22Rv1 (cell line): ENCODE measurements around the gene ZNF831.

Source experiments
- H3K27ac ChIP-seq: fragments of 450-650 bp; 2 replicates; pipeline ENCODE4 v1.5.1; 2017
- CTCF ChIP-seq: fragments of 450-650 bp; IDR thresholded peaks from 2 replicates; pipeline ENCODE4 v1.5.1; 2017; ENCODE audit warnings: mild to moderate bottlenecking
- ZFX ChIP-seq: fragments of 450-650 bp; IDR thresholded peaks from 2 replicates; pipeline ENCODE4 v1.6.1; 2017; ENCODE audit warnings: antibody characterized with exemption, borderline replicate concordance

The ZNF831 gene

DNA sequence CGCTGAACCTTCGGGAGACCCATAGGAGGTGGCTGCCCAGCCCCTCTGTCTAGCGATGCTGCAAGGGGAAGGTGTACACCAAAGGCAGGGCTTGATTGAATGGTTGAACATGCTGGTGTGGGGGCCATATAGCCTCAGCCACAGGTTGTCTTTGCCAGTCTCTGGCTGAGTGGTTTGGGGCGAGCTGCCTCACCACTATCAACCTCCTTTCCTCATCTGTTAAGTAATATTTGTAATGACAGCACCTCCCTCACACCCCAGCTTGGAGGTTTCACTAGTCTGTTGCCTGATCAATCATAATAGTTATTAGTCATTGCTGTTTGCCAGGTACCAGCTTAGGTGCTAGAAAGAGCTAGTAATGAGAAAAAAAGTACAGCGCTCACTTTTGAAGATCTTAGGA, 11.8 kb upstream of the ZNF831 start:
- TF ChIP-seq CTCF (no peak), ZFX (no peak)

DNA sequence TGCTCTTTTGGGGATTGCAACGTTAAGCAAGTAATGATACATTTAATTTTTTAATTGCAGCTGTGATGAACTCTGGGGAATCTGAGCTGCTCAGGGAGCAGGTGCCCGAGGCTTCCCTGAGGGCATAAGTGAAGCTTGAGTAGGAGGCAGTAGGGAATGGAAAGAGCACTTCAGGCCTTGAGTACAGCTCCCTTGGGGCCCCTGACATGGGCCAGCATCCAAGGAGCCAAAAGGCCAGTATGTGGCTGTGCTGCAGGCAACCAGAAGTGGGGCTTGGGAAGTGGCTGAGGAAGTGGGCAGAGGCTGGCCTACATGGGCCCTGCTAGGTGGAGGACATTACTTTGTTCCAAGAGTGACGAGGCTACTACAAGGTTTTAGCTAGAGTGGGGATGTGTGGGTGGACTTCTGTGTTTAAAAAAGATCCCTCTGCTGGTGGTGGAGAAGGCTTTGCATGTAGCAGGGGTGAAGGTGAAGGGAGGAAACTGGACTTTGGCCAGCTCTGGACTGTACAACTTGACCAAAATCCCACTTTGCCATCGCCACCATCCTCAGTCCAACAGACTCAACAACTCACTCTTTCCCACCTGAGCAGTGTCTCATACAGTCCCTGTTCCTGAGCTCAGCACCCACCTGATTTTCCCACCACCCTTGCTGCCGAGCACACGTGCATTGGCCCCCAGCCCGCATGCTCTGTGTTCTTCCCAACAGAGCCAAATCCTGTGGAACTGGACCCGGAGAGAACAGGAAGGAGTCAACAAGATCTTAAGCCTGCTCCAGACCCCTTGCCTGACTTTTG, 10.9 kb upstream of the ZNF831 start:
- no peak overlapping the region for H3K27ac ChIP-seq
- TF ChIP-seq ZFX, result no peak
- TF ChIP-seq CTCF, result no peak

More for the DNA sequence above, 11.8 kb upstream of the ZNF831 start:
- H3K27ac ChIP-seq, result no peak overlapping the region

GRCh38 chr20:59153355-59153681, 10.3 kb upstream of the ZNF831 start:
- TF ChIP-seq CTCF (no peak), ZFX (no peak)
- no peak overlapping the region for H3K27ac ChIP-seq

DNA sequence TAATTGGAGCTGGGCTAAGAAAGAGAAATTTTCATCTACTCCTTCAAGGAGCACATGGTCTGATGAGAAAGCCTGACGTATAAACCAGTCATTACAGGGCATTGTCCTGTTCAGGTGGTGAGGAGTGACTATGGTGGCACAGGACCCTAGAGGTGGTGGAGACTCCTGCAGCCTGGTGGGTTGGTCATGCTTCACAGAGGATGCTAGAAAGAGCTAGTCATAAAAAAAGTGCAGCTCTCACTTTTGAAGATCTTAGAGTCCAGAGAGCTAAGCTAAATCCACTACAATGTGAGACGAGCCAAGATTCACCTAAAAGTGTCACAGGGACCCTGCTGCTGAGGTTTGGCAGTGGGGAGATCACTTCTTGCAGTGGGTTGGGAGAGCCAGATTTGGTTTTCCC, 9.8 kb upstream of the ZNF831 start:
- H3K27ac ChIP-seq, result no peak overlapping the region

GRCh38 chr20:59154317-59155013, 9.2 kb upstream of the ZNF831 start:
- no peak for TF ChIP-seq ZFX
- no peak for TF ChIP-seq CTCF
- no peak overlapping the region for H3K27ac ChIP-seq

More for the DNA sequence above, 9.8 kb upstream of the ZNF831 start:
- TF ChIP-seq CTCF (no peak), ZFX (no peak)

DNA sequence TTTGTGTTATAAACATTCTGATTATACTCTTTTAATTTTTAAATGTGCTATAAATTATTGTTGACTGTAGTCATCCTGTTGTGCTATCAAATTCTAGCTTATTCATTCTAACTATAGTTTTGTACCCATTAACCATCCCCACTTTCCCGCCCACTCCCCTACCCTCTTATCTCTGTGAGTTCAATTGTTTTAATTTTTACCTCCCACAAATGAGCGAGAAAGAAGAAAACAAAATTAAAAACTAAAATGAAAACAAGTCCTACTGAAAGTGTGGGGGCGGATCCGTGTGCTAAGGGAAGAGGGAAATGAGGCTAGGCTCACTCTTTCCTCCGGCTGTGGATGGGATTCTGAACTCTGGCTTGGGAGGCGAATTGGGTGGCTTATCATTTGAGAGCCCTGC, 6.6 kb upstream of the ZNF831 start:
- no peak overlapping the region for H3K27ac ChIP-seq
- no peak for TF ChIP-seq ZFX
- no peak for TF ChIP-seq CTCF

GRCh38 chr20:59157531-59157930, 6.1 kb upstream of the ZNF831 start:
- H3K27ac ChIP-seq, result no peak overlapping the region
- no peak for TF ChIP-seq ZFX
- no peak for TF ChIP-seq CTCF
